Stimulated activated CD4-positive, alpha-beta T cell treated with anti-CD3 and anti-CD28 coated beads, Interleukin-2, amount 100 ng/mL, for 48 hours (primary cell): Measurements from ENCODE around the gene CUL5.
"Not testable (repeated sequence)": the region's sequence is repeated elsewhere in the genome, so short reads cannot be mapped to it uniquely, and the experiment has no call there.

ENCODE experiments used
- DNase-seq, 2 donors: peaks; one replicate each; pipeline ENCODE4 v3.0.0-alpha.2; 2020

Gene CUL5

DNA sequence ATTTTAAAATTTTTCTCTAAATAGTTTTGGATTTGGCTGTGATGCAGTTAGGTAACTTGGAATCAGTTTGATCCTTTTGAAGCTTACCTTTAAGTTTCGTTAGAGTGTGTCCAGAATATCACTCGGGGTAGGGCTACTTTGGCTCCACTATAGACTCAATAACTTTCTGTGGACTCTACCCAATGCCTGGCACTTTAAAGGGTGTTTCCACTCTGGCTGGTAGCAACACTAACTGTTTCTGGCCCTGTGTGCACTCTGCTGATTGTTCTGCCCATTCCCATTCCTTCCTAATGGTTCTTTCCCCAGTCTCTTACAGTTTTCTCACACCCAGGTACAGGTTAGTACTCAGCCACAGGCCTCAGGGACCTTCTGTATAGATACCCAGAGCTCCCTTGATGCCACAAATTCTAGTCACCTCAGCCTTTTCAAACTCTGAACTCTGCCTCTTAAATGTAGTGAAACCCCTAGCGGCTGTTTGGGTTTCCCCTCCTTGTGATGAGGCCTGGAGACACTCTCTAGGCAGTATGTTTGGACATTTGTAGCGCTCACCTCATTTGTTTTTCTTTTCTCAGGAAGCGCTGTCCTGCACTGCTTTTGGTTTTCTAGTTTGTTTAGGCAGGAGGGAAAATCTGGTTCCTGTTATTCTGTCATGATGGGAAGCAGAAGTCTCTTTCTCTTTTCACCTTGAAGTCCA, 16.8 kb downstream of the CUL5 start:
- DNase-seq: peak in 1 of 2 donors; percentile 2

DNA sequence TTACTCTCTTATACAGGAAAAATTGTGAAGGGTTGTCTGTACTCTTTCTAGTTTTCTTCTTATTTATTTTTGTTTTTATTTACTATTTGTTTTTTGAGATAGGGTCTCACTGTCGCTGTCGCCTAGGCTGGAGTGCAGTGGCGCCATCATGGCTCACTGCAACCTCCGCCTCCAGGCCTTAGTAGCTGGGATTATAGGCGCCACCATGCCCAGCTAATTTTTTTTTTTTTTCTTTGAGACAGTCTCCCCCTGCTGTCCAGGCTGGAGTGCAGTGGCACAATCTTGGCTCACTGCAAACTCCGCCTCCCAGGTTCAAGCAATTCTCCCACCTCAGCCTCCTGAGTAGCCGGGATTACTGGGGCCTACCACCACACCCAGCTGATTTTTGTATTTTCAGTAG, 18.4 kb downstream of the CUL5 start:
- no peak for DNase-seq

DNA sequence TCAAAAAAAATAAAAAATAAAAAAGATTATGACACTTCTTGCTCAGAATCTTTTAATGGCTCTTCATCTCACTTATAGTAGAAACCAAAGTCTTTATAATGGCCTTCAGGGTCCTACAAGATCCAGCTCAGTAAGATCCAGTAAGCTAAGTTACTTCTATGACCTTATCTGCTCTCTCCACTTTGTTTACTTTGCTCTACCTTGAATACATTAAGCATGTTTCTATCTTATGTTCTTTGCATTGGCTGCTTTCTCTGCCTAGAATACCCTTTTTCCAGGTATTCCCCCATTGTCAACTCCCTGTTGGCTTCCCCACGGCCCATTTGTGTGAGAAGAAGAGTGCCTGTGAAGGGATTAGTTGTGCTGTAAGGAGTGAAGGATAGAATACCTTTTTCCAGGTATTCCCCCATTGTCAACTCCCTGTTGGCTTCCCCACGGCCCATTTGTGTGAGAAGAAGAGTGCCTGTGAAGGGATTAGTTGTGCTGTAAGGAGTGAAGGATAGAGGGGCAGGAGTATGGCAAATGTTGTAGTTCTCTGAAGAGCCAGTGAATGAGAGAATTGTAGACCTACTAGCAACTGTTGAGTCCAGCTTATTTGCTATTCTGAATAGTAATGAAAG, 20.2 kb downstream of the CUL5 start:
- not testable (repeated sequence) for DNase-seq

DNA sequence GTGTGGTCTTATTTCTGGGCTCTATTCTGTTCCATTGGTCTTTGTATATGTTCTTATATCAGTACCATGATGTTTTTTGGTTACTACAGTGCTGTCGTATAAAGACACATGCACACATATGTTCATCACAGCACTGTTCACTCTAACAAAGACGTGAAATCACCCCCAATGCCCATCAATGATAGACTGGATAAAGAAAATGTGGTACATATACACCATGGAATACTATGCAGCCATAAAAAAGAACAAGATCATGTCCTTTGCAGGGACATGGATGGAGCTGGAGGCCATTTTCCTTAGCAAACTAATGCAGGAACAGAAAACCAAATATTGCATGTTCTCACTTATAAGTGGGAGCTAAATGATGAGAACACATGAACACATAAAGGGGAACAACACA, 22.9 kb downstream of the CUL5 start:
- not testable (repeated sequence) for DNase-seq

DNA sequence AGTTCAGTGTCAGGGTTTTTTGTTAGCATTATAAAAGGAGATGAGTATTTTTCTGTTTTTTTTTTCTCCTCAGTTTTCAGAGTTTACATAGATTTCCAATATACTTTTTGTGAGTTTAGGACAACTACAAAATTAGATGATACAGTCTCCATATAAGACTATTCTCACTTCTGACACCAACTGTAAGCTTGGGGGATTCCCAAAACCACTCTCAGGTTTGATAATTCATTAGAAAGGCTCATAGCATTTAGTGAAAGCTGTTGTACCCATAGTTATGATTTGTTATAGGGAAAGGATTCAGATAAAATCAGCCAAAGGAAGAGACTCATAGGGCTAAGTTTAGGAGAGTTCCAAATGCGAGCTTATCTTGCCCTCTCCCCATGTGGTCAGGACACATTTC, 24.1 kb downstream of the CUL5 start:
- DNase-seq: no peak

DNA sequence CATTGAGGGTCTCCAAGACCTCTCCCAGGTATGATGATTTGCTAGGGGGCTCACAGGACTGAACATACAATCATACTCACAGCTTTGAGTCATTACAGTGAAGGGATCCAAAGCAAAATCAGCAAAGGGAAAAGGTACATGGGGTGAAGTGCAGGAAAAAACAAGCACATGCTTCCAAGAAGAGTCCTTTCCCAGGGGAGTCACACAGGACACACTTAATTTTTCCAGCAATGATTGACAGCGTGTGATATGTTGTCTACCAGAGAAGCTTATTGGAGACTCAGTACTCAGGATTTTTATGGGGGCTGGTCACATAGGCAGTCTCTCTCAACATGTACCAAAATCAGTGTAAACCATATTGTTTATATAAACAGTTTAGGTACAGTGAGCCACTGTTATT, 25.3 kb downstream of the CUL5 start:
- DNase-seq: no peak

- no peak for DNase-seq
These were observed 26.3 kb downstream of the CUL5 start for GRCh38 chr11:108034952-108035351.

GRCh38 chr11:108035690-108036089, 27.0 kb downstream of the CUL5 start:
- no peak for DNase-seq

- DNase-seq: no peak
These were observed 28.5 kb downstream of the CUL5 start for GRCh38 chr11:108037211-108037610.

GRCh38 chr11:108037636-108038035, 28.9 kb downstream of the CUL5 start:
- DNase-seq: no peak

- DNase-seq: no peak
These were observed 39.6 kb downstream of the CUL5 start for GRCh38 chr11:108048269-108048668.

DNA sequence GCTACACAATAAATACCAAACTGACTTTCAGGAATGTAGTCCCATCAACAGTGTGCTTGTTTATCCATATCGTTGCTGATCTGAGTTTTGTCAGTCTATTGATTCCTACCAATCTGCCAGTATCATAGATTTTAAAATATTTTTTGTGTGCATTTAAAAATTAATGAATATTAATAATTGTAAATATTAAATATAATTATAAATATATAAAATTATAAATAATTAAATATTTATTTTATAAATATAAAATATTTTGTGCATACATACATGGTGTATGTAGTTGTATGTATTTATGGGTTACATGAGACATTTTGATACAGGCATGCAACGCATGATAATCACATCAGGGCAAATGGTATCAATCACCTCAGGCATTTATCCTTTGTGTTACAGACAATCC, 53.6 kb downstream of the CUL5 start:
- no peak for DNase-seq

GRCh38 chr11:108063410-108063809, 54.7 kb downstream of the CUL5 start:
- DNase-seq: no peak

DNA sequence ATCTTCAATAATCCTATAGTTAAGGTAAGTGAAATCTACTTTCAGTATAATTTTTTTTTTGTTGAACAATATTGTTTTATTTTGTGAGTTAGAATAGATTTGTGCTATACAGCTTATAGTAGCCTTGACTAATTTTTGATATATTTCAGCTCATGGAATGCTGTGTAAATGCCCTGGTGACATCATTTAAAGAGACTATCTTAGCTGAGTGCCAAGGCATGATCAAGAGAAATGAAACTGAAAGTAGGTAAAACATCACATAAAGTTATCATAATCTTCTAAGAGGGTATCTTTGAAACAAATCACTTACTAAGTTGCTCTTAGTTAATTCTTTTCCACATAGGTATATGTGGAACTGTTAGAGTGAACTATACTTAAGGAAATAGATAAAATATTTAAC, 61.2 kb downstream of the CUL5 start:
- no peak for DNase-seq

DNA sequence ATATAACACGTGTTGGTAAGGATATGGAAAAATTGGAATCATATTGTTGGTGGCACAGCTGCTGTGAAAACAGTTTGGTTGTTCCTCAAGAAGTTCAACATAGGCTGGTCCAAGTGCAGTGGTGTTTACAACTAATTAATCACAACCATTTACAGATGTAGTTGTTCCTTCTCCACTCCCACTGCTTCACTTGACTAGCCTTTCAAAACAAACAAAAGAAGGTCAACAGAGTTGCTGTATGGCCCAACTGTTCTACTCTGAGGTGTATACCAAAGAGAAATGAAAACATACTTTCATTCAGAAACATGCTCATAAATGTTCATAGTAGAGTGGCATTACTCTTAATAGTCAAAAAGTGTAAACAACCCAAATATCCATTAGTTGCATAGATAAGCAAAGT, 76.1 kb downstream of the CUL5 start:
- DNase-seq: no peak

DNA sequence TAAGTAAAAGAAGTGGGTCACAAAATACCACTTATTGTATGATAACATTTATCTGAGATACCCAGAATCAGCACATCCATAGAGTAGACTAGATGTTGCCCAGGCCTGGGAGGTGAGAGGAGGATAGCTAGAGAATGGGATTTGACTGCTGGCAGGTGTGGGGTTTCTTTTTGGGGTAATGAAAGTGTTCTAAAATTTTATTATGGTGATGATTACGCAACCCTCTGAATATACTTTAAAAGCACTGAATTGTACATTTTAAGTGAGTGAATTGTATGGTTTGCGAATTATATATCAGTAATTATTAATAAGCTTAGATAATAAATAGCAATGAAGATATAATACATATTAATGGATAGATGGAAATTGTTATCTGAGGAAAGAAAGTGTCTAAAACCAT, 77.0 kb downstream of the CUL5 start:
- no peak for DNase-seq

GRCh38 chr11:108092134-108092533, 83.4 kb downstream of the CUL5 start:
- DNase-seq: no peak

DNA sequence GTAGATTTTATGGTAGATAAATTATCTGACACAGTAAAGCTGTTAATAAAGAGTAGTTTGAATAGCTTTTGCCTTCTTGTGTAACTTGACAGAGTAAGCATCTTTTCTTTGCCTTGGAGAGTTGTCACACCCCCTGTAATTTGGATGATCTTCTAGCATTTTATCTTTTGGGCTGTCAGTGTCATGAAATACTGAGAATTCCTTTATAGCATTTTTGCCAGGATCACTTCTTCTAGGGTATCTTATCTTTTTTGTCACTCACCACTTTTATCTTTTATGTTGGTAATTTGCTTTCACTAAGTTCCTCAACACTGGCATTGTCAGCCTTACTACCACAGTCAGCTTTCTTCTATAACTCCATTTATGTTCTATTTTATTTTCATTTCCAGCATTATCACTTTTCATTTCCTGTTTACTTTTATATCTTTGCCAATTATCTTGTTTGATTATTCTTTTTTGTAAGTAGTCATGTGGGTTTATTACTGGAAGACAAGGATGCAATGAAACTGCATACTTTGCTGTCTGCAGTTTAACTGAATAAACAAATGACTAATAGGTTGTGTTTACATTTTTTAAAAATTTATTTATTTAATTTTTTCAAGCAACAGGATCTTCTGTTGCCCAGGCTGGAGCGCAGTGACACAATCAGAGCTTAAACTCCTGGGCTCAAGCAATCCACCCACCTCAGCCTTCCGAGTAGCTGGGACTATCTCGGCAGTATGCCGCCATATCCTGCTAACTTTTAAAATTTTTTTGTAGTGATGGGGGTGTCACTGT, 84.6 kb downstream of the CUL5 start:
- DNase-seq: no peak

- no peak for DNase-seq
These were observed 88.5 kb downstream of the CUL5 start for GRCh38 chr11:108097179-108097578.

GRCh38 chr11:108101090-108101775, 92.5 kb downstream of the CUL5 start:
- no peak for DNase-seq

DNA sequence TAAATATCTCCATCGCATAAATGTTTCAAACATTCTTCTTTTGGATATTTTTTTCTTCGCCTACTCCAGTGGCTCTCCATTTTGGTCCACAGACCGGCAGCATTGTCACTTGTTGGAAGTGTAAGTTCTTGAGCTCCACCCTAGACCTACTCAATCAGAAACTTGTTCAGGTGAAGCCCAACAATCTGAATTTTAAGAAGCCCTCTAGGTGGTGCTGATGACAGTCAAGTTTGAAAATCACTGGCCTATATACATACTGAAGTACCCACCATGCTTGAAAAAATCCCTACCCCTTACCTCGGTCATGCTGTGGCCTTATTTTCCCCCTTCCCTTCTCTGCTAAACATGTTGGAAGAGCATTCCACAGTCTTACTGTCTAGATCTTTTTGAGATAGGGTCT, 102.4 kb downstream of the CUL5 start:
- no peak for DNase-seq

- DNase-seq: no peak
These were observed 103.4 kb downstream of the CUL5 start for GRCh38 chr11:108112057-108112456.

DNA sequence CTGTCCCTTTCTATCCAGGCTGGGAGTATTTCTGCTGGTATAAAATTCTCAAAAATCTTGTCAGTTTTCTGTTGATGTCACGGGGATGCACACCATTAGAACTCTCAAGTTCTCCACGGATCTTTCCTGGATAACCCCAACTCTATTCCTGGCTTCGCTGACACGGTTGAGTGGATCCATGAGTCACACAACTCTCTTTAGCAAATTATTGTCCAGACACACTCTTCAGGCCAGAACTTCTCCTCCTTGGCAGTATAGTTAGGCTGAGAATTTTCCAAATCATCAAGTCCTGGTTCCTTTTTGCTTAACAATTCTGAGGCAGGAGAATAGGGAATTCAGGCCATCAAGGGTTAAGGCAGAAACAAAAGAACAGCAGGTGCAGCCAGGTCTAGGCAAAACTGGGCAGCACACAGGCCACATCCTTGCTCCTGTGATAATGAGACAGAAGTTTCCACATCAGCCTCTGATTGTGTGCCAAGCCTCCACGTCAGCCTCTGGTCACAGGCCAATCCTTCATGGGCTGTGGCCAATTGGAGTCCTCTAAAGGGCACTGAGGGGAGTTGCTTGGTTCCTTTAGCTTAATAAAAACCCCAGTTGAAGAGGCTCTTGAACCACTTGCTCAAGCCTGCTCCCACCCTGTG, 106.9 kb downstream of the CUL5 start:
- DNase-seq: no peak
